DOHH2 (cell line): ENCODE data around the gene OR2T4.

Experiments
- H3F3A ChIP-seq: fragments of 200-600 bp; sonication (generic), shearing (Covaris generic); 2 replicates; pipeline ENCODE4 v1.6.0; 2016; ENCODE audit warnings: antibody characterized with exemption, mild to moderate bottlenecking; ENCODE audit not compliant: control insufficient read depth, insufficient read depth
- H3K27ac ChIP-seq: fragments of 200-600 bp; sonication (generic); 2 replicates; pipeline ENCODE4 v1.5.1; 2014; ENCODE audit warnings: low read depth, mild to moderate bottlenecking, low read length, moderate library complexity
- H3K27me3 ChIP-seq: fragments of 200-600 bp; sonication (generic); 2 replicates; pipeline ENCODE4 v1.6.1; 2014; ENCODE audit warnings: mild to moderate bottlenecking, low read length, mixed read lengths; ENCODE audit not compliant: control insufficient read depth
- H3K36me3 ChIP-seq: fragments of 200-600 bp; sonication (generic); 2 replicates; pipeline ENCODE4 v1.6.1; 2014; ENCODE audit warnings: mild to moderate bottlenecking, low read length, moderate library complexity, mixed read lengths; ENCODE audit not compliant: control insufficient read depth
- H3K4me1 ChIP-seq: fragments of 200-600 bp; sonication (generic); 2 replicates; pipeline ENCODE4 v1.6.1; 2014; ENCODE audit warnings: mild to moderate bottlenecking, low read length, mixed read lengths; ENCODE audit not compliant: control insufficient read depth
- H3K4me2 ChIP-seq: fragments of 200-600 bp; sonication (generic); 2 replicates; pipeline ENCODE4 v1.6.0; 2014; ENCODE audit warnings: mild to moderate bottlenecking, low read length, moderate library complexity
- H3K4me3 ChIP-seq: fragments of 200-600 bp; sonication (generic); 2 replicates; pipeline ENCODE4 v1.5.1; 2014; ENCODE audit warnings: mild to moderate bottlenecking, low read length, mixed read lengths
- H3K79me2 ChIP-seq: fragments of 200-600 bp; sonication (generic); 2 replicates; pipeline ENCODE4 v1.6.1; 2014; ENCODE audit warnings: mild to moderate bottlenecking, low read length, mixed read lengths; ENCODE audit not compliant: control insufficient read depth
- H3K9me2 ChIP-seq: fragments of 200-600 bp; sonication (generic); replicated peaks from 2 replicates; pipeline ENCODE4 v1.6.1; 2014; ENCODE audit warnings: mild to moderate bottlenecking, low read length, mixed read lengths; ENCODE audit not compliant: control insufficient read depth
- H3K9me3 ChIP-seq: fragments of 200-600 bp; sonication (generic); 2 replicates; pipeline ENCODE4 v1.6.1; 2014; ENCODE audit warnings: antibody characterized with exemption, low read length, mixed read lengths; ENCODE audit not compliant: control insufficient read depth, insufficient read depth
- H4K20me1 ChIP-seq: fragments of 200-600 bp; sonication (generic); 2 replicates; pipeline ENCODE4 v1.6.0; 2014; ENCODE audit warnings: low read depth, mild to moderate bottlenecking, antibody characterized with exemption, low read length, moderate library complexity; ENCODE audit not compliant: control insufficient read depth, insufficient read depth
- CTCF ChIP-seq: fragments of 200-600 bp; sonication (generic); IDR thresholded peaks from one replicate; pipeline ENCODE4 v1.5.1; 2014; ENCODE audit warnings: antibody characterized with exemption, mild to moderate bottlenecking, low read depth, low read length; ENCODE audit not compliant: poor library complexity, severe bottlenecking
- EZH2phosphoT487 ChIP-seq: fragments of 200-600 bp; sonication (generic); IDR thresholded peaks from 2 replicates; pipeline ENCODE4 v1.6.1; 2017; ENCODE audit warnings: borderline replicate concordance, mild to moderate bottlenecking, antibody characterized with exemption, low read length, moderate library complexity, mixed read lengths

The OR2T4 gene

GRCh38 chr1:248404024-248404423, 42.6 kb downstream of the OR2T4 start:
- Histone ChIP-seq H3K4me2 (no peak overlapping the region), H4K20me1 (no peaks in the 10 kb centered on the region), H3K9me3 (no peaks in the 10 kb centered on the region), H3K79me2 (no peaks in the 10 kb centered on the region), H3K4me3 (no peak overlapping the region), H3K36me3 (no peaks in the 10 kb centered on the region), H3K27ac (no peak overlapping the region), H3F3A (peaks cover 5% of the 10 kb centered on the region), H3K4me1 (no peaks in the 10 kb centered on the region), H3K27me3 (no peaks in the 10 kb centered on the region), H3K9me2 (no peaks in the 10 kb centered on the region)
- TF ChIP-seq CTCF (peak; percentile 47), EZH2phosphoT487 (no peak)

GRCh38 chr1:248406721-248407692, 45.5 kb downstream of the OR2T4 start:
- Histone ChIP-seq H3K4me3 (no peak overlapping the region), H3K27me3 (no peaks in the 10 kb centered on the region), H3K4me1 (no peaks in the 10 kb centered on the region), H3K9me3 (no peaks in the 10 kb centered on the region), H3K36me3 (no peaks in the 10 kb centered on the region), H3K4me2 (no peak overlapping the region), H3K79me2 (no peaks in the 10 kb centered on the region), H4K20me1 (no peaks in the 10 kb centered on the region), H3F3A (peaks cover 5% of the 10 kb centered on the region), H3K27ac (no peak overlapping the region), H3K9me2 (no peaks in the 10 kb centered on the region)
- TF ChIP-seq CTCF (no peak), EZH2phosphoT487 (no peak)
